ENCODE results near the gene MS4A7. TPM values are rescaled to one million over a fixed set of nuclear protein-coding genes. Genes with fewer than 3 reads are reported as not detected.

MS4A7 gene
- polyA plus RNA-seq, 2 of the 4 experiments (the other 2 are of a cell fraction), result not detected

- H3K4me3 ChIP-seq, result no peak overlapping the region
- no peak overlapping the region for H3K4me2 ChIP-seq
- FAIRE-seq (no peak), DNase-seq (ENCODE audit: low read depth in 1 of 2, low spot score in 1 of 2) (no peak), ATAC-seq (no peak)
- no peaks in the 10 kb centered on the region for H3K9me3 ChIP-seq
- ChIA-PET CTCF (no interaction called here), POLR2A (no interaction called here)
- no peaks in the 10 kb centered on the region for H3K4me1 ChIP-seq
- H3K27ac ChIP-seq, result no peak overlapping the region
- TF ChIP-seq RARB (CRISPR knock-in tag; IDR thresholded peaks at IDR 0.05) (no peak), ZC3H11A (IDR thresholded peaks at IDR 0.05) (no peak), RFX5 (IDR thresholded peaks at IDR 0.05) (no peak), CBX2 (IDR thresholded peaks at IDR 0.05; ENCODE audit: borderline replicate concordance, low read depth) (no peak), JUNB (IDR thresholded peaks at IDR 0.05) (no peak), EHF (CRISPR knock-in tag; IDR thresholded peaks at IDR 0.05) (no peak), BHLHE40 (IDR thresholded peaks at IDR 0.05; ENCODE audit: low read depth, low read length) (no peak), RCOR1 (IDR thresholded peaks at IDR 0.05; ENCODE audit: low read depth, low read length) (no peak), POLR2A (IDR thresholded peaks at IDR 0.05; ENCODE audit: low read length) (no peak), HES2 (IDR thresholded peaks at IDR 0.05) (no peak), CTCF (IDR thresholded peaks at IDR 0.05) (no peak)
- WGBS (ENCODE audit: missing lambda C conversion rate), result 0% methylated on average over 1 of the region's 1 CpG
These were observed 18.5 kb downstream of the MS4A7 start for GRCh38 chr11:60396799-60397198.

GRCh38 chr11:60420015-60420414 lies 41.7 kb downstream of the MS4A7 start:
- Histone ChIP-seq H3K4me2 (no peak overlapping the region), H3K27ac (no peak overlapping the region), H3K4me3 (no peak overlapping the region), H3K9me3 (no peaks in the 10 kb centered on the region), H3K4me1 (no peaks in the 10 kb centered on the region)
- FAIRE-seq, result no peak
- 2% methylated on average over 2 of the region's 2 CpGs for WGBS (ENCODE audit: missing lambda C conversion rate)
- TF ChIP-seq BHLHE40 (IDR thresholded peaks at IDR 0.05; ENCODE audit: low read depth, low read length) (no peak), CBX8 (IDR thresholded peaks at IDR 0.05) (no peak), RFX5 (IDR thresholded peaks at IDR 0.05) (no peak)
- no peak for ATAC-seq
- DNase-seq (ENCODE audit: low read depth in 1 of 2, low spot score in 1 of 2), result no peak
- CTCF ChIA-PET, result no interaction called here
- POLR2A ChIA-PET, result no interaction called here

GRCh38 chr11:60422609-60423008 lies 44.3 kb downstream of the MS4A7 start:
- FAIRE-seq (no peak), ATAC-seq (no peak), DNase-seq (ENCODE audit: low read depth in 1 of 2, low spot score in 1 of 2) (no peak)
- Histone ChIP-seq H3K27ac (no peak overlapping the region), H3K4me2 (no peak overlapping the region), H3K4me3 (no peak overlapping the region), H3K4me1 (no peaks in the 10 kb centered on the region), H3K9me3 (no peaks in the 10 kb centered on the region)
- POLR2A ChIA-PET, result no interaction called here
- WGBS (ENCODE audit: missing lambda C conversion rate), result 0% methylated on average over 1 of the region's 1 CpG
- peak; percentile 68 for TF ChIP-seq MAFK (IDR thresholded peaks at IDR 0.05; ENCODE audit: partially characterized antibody)
- TF ChIP-seq E2F6 (IDR thresholded peaks at IDR 0.05; ENCODE audit: borderline replicate concordance, low read depth), result no peak
- no peak for TF ChIP-seq ZSCAN20 (CRISPR knock-in tag; IDR thresholded peaks at IDR 0.05)
- CTCF ChIA-PET, result no interaction called here

- ChIA-PET CTCF (no interaction called here), POLR2A (no interaction called here)
- Histone ChIP-seq H3K27ac (no peak overlapping the region), H3K4me1 (no peaks in the 10 kb centered on the region), H3K9me3 (no peaks in the 10 kb centered on the region), H3K4me2 (no peak overlapping the region), H3K4me3 (no peak overlapping the region)
- DNase-seq (ENCODE audit: low read depth in 1 of 2, low spot score in 1 of 2), result peak in 1 of 2 experiments; percentile 3
- no peak for TF ChIP-seq ZC3H11A (IDR thresholded peaks at IDR 0.05)
- no peak for TF ChIP-seq KDM5A (IDR thresholded peaks at IDR 0.05)
- TF ChIP-seq BCL3 (IDR thresholded peaks at IDR 0.05), result no peak
- TF ChIP-seq NPAS2 (CRISPR knock-in tag; IDR thresholded peaks at IDR 0.05; ENCODE audit: borderline replicate concordance), result no peak
- no peak for TF ChIP-seq POLR2AphosphoS2 (conservative IDR thresholded peaks at IDR 0.05; ENCODE audit: low read length)
- TF ChIP-seq GATA3 (IDR thresholded peaks at IDR 0.05; ENCODE audit: borderline replicate concordance), result no peak
- TF ChIP-seq TFCP2L1 (CRISPR knock-in tag; IDR thresholded peaks at IDR 0.05), result no peak
- TF ChIP-seq HMGXB4 (CRISPR knock-in tag; IDR thresholded peaks at IDR 0.05; ENCODE audit: borderline replicate concordance), result no peak
- TF ChIP-seq EP300 (IDR thresholded peaks at IDR 0.05), result no peak
- no peak for TF ChIP-seq HOXB13 (CRISPR knock-in tag; IDR thresholded peaks at IDR 0.05; ENCODE audit: low read depth)
- TF ChIP-seq MYC (IDR thresholded peaks at IDR 0.05; ENCODE audit: borderline replicate concordance, low read length), result no peak
- no peak for TF ChIP-seq ELK1 (IDR thresholded peaks at IDR 0.05; ENCODE audit: low read depth, low read length)
- FAIRE-seq, result no peak
- ATAC-seq, result no peak
- WGBS (ENCODE audit: missing lambda C conversion rate), result 3% methylated on average over 2 of the region's 2 CpGs
These were observed 50.2 kb downstream of the MS4A7 start for GRCh38 chr11:60428517-60428916.
